CD4-positive, alpha-beta T cell treated with Interleukin-4 for 1 hour (primary cell): ENCODE results near the gene SYNGAP1.
A peak's percentile ranks its signal among the peaks of the same experiment; 100 is the strongest.
"Not testable (repeated sequence)": the region's sequence is repeated elsewhere in the genome, so short reads cannot be mapped to it uniquely, and the experiment has no call there.

Experiments used
- DNase-seq, 2 donors: peaks; one replicate each; pipeline ENCODE4 v3.0.0-alpha.2; 2020 to 2022

SYNGAP1 gene

DNA sequence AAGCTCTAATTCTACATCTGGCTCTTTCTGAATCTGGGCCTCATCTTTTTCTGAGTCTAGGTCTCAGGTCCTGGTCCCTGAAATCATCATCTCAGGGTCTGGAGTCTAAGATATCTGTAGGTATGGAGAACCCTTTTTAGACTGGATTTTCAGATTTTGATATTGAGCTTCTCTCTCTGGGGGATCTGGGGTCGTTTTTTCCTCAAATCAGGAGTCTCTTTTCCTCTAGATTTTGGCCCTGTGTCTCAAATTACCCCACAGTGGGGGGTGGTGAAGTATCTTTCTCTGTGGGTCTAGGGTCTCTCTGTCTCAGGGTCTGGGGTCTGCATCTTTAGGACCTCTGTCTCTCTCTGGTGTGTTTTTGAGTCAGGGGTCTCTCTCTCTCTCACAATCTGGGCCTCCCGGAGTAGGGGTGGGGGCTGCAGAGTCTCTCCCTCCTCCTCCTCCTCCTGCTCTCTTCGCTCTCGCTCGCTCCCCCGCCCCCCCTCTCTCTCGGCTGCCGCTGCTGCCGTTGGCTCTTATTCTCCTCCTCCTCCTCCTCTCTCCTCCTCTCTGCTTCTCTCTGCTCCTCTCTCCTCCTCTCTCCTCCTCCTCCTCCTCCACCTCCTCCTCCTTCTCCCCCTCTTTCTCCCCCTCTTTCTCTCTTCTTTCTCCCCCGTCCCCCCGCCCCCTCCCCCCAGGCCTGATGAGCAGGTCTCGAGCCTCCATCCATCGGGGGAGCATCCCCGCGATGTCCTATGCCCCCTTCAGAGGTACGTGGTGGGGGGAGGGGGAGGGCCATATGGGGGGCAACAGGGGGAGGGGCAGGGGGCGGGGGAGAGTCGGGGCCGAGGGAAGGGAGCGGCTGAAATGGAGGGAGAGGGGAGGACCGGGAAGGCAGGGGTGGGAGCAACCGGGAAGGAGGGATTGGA, at the start of gene SYNGAP1:
Gene SYNGAP1, plus strand, starts transcription at position 486 of the 911 bp plus-strand sequence. Its CDS starts 200 bp downstream, at position 686.
- peak; percentile 51 to 63 for DNase-seq

GRCh38 chr6:33371901-33372300, 48.0 kb upstream of the SYNGAP1 start:
- DNase-seq: not testable (repeated sequence)

- no peak for DNase-seq
Measured at GRCh38 chr6:33372526-33373123, 47.2 kb upstream of the SYNGAP1 start.

DNA sequence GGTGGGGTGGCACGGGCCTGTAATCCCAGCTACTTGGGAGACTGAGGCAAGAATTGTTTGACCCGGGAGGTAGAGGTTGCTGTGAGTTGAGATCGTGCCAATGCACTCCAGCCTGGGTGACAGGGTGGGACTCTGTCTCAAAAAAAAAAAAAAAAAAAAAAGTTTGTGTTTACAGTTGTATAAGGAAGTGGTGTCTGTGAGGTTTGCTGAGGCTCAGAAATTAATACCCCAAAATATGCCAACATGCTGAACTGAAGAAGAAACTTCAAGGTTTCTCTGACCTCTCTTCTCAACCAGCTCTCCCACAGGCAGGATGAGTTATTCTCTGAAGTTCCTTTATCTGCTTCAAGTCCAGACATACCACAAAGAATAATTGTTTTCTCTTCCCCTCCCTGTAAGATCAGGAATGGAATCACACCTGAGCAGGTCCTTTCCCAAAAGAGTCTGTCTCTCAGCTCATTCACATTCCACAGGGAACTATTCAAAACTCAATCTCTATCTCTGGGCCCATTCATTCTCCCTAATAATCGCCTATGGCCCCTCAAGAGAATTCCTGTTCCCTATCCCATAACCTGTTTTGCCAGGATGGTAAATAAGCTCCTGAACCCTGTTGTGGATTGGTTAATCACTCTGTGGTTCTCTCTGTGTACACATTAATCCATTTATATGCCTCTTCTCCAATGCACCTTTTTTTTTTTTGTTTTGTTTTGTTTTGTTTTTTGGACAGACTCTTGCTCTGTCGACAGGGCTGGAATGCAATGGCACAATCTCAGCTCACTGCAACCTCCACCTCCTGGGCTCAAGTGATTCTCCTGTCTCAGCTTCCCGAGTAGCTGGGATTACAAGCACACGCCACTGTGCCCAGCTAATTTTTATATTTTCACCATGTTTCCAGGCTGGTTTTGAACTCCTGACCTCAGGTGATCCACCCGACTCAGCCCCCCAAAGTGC, 45.6 kb upstream of the SYNGAP1 start:
- peak in 1 of 2 donors; percentile 5 for DNase-seq

- no peak for DNase-seq
Measured at GRCh38 chr6:33375143-33375671, 44.7 kb upstream of the SYNGAP1 start.

- no peak for DNase-seq
Measured at GRCh38 chr6:33377171-33377570, 42.7 kb upstream of the SYNGAP1 start.

GRCh38 chr6:33379184-33379583, 40.7 kb upstream of the SYNGAP1 start:
- not testable (repeated sequence) for DNase-seq

DNA sequence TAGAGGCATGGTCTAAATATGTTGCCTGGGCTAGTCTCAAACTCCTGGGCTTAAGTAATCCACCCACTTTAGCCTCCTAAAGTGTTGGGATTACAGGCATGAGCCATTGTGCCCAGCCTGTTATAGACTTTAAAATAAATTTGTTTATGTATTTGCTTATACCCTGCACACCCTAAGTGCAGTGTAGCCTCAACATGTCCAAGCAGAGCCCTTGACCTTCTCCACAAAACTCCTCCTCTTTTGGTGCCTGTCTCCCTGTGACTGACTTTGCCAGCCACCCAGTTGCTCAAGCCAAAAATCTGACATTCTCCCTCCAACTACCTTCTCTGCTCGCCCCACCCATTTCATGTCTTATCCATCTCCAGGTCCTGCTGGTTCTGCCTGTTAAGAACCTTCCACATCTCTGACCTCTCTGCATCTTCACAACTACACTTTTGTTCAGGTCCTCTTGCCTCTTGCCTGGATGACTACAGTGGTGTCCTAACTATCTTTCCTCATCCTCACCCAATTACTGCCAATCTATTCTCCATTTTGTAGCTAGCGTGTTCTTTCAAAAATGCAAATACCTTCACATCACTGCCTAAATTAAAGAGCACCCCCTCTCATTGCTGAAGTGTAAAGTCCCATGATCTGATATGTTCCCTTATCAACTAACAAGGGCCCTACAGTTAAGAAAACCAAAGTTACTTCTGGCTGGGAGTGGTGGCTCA, 39.4 kb upstream of the SYNGAP1 start:
- DNase-seq: no peak

- no peak for DNase-seq
Measured at GRCh38 chr6:33383427-33384185, 36.3 kb upstream of the SYNGAP1 start.

GRCh38 chr6:33384581-33385020, 35.3 kb upstream of the SYNGAP1 start:
- no peak for DNase-seq

GRCh38 chr6:33390173-33390572, 29.7 kb upstream of the SYNGAP1 start:
- DNase-seq: no peak

GRCh38 chr6:33390767-33391277, 29.0 kb upstream of the SYNGAP1 start:
- DNase-seq: no peak

GRCh38 chr6:33391278-33391921, 28.5 kb upstream of the SYNGAP1 start, which contains the start of gene KIFC1:
KIFC1 (plus strand) TSS chr6:33391823; CDS start chr6:33391986, 163 bp downstream.
- peak; percentile 99 to 100 for DNase-seq

DNA sequence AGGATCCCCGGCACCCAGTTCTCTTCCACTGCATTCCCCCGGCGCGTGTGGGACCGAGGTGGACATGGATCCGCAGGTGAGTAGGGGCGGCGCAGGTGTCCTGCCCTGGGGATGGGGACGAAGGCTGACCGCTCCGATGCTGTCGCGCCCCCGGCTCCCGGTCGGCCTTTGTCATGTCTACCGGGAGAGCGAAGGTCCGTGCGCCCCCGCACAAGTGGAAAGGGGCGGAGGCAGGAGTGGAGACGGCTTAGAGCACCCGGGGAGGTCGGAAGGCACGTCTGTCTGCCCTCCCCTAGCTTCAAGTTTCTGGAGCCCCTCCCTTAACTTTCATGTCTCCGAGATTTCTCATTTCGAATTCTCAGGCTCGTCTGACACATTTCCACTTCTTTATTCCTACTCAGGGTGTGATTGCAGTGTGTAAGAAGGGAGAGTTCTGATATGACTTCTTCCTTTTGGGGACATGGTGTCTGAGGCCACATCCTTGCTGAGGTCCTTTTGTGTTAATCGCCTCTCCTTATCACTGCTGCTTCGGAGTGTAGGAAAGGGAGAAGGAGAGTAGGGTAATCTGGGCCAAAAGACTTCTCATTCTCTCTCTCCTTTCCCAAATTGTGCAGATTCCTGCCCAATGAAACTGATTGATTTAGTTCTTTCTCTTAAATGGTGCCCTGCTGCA, 27.8 kb upstream of the SYNGAP1 start:
- DNase-seq: peak in 1 of 2 donors; percentile 25

DNA sequence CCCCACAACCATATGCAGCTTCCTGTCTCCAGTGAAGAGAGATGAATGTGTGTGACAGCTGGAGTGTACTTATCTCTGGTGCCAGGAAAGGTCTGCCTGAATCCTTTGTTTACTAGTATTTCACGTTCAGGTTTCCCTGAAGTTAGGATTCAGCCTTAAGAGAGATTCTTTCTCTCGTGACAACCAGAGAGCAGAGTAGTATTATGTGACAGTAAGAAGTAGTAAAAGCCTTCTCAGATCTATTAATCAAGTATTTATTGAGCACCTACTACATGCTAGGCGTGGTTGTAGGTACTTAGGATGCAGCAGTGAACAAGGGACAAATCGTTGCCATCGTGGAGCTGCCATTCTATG, 27.3 kb upstream of the SYNGAP1 start:
- DNase-seq: no peak

DNA sequence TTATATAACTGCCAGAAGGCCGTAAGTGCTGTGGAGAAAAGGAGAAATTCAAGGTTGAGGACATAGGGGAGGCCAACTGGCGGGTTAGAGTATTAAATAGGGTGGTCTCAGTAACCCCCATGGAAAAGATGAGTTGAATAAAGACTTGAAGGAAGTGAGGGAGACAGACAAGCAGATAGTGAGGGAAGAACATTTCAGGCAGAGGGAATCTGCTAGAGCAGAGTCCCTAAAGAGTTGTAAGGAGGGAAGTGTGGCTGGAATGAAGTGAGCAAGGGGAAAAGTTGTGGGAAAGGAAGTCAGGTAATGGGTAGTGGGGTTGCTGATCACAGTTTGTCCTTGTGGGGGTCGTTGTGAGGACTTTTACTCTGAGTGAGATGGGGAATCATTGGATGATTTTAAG, 26.9 kb upstream of the SYNGAP1 start:
- DNase-seq: no peak

GRCh38 chr6:33397541-33397940, 22.3 kb upstream of the SYNGAP1 start:
- no peak for DNase-seq

GRCh38 chr6:33398601-33399000, 21.3 kb upstream of the SYNGAP1 start:
- DNase-seq: not testable (repeated sequence)

DNA sequence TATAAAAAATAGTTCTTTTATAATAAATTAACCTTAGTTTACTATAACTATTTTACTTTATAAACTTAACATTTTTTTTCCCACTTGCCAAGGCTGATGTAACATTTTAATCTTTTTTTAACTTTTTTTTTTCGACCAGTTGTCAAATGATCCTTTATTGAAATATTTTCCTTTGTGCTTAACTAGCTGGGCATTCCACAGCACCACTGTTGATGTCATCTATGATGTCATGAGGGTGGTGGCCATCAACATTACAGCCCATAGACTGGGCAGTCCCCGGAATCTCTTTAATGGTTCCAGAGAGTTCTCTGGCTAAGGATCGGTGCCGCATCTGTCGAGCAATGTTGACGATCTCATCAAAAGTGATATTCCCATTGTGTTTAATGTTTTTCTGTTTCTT, 20.0 kb upstream of the SYNGAP1 start:
- DNase-seq: not testable (repeated sequence)

GRCh38 chr6:33404884-33405283, 15.0 kb upstream of the SYNGAP1 start:
- no peak for DNase-seq
